Ammon's horn (tissue), 1 donor: ENCODE data around the gene NES.

Experiments
- DNase-seq: peaks from one replicate; pipeline ENCODE4 v3.0.0-alpha.2; 2016; ENCODE audit warnings: low spot score

The NES gene

GRCh38 chr1:156680056-156680455, 2.8 kb upstream of the NES start:
- no peak for DNase-seq

- DNase-seq = peak; percentile 89
Measured at GRCh38 chr1:156677616-156678596, 699 bp upstream of the NES start.

DNA sequence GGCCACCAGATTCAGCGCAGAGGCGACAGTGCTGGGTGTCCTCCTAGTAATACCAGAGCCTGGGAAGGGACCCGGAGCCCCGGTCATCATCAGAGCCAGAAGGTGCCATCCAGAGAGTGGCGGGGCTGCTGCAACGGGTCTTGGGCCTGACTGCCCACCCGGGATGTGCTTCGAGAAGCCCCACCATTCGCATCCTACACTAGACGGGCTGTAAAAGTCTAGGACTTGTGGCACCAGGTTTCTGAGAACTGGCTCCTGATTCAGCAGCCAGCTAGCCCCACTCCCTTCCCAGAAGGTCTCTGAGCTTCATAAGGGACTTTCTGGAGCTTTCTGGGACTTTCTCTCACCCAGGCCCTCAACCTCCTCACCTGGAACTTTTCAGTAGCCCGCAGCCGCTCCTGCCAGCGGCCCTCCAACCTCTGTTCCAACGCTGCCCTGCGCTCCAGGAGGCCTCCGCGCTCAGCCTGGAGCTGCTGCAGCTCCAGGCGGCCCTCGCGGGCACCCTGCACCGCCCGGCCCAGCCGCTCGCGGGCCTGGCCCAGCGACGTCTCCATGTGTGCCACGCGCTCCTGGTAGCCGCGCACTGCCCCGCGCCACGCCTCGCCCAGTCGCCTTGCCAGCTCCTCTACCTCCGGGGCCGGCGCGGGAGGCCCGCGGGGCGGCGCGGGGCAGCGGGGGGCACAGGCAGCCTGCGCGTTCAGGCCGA, 940 bp downstream of the NES start:
- DNase-seq = no peak

- DNase-seq = no peak
Measured at GRCh38 chr1:156675210-156676113, 1.7 kb downstream of the NES start.

- peak; percentile 73 for DNase-seq
Measured at GRCh38 chr1:156673387-156674121, 3.7 kb downstream of the NES start.

DNA sequence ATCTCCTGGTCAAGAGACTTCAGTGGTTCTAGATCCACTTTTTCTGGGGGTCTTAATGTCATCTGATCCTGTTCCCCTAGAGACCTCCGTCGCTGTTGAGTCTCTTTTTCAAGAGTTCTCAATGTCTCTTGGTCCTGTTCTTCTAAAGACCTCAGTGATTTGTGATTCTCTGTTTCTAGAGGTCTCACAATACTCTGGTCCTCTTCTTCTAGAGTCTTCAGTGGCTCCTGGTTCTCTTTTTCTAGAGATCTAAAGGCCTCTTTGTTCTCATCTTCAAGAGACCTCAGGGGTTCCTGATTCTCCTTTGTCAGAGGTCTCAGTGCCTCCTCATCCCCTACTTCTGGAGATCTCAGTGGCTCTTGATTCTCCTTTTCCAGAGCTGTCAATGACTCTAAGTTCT, 5.4 kb downstream of the NES start:
- DNase-seq = no peak

GRCh38 chr1:156670791-156671190, 6.4 kb downstream of the NES start:
- DNase-seq = no peak

- DNase-seq = no peak
Measured at GRCh38 chr1:156670359-156670758, 6.8 kb downstream of the NES start.

DNA sequence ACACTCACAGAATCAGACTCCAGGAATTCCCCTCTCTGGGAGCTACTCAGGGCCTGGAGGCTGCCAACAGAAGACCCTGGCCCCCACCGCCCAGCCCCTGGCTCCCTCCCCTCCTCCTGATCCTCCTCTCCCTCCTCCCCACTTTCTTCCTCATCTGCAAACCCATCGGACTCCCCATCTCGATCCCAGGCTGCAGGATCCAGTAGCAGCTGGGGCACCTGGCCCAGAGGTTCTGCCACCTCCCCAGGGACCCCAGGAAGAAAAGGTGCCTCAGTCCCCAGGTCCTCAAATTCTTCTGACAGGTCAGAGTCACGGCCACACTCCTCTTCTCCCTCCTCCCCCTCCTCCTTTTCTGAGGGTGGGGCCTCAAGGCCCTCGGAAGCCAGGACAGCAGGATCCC, 7.4 kb downstream of the NES start:
- DNase-seq = no peak

- no peak for DNase-seq
Measured at GRCh38 chr1:156668801-156669637, 8.2 kb downstream of the NES start.

GRCh38 chr1:156667968-156668709, 9.1 kb downstream of the NES start:
- DNase-seq = no peak

- no peak for DNase-seq
Measured at GRCh38 chr1:156667610-156667967, 9.6 kb downstream of the NES start.

DNA sequence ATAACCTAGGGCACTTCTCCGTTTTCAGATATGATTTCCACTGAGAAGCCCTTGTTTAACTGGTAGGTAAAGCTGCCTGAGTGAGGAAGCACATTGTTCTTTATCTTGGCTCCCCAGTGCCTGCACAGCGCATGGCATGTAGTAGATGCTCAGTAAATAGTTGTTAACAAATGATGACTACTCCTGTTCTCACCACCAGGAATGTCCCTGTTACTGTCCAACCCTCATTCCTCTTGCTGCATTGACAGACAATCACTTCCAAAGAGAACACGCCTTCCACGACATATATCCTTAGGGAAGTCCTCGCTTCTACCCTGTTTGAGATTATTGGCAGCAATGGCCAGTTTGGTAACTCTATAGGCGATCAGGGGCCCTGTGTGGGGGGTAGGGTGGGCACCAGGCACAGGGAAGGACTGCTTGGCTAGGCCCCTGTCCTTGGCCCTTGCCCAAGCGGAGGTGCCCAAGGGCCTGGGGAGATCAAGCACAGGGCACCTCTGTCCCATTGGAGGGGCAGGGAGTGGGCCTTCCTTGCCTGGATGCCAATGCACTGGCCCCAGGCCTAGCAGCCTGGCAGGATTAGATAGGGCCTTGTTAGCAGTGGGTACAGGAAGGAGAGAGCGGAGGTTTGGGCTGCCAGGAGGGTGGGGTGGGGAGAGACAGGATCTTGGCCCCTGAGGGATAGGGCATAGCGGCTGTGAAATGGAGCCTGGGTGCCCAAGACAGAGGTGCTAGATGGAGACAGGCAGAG, 10.2 kb downstream of the NES start:
- no peak for DNase-seq

GRCh38 chr1:156665539-156665938, 11.7 kb downstream of the NES start:
- DNase-seq = no peak

DNA sequence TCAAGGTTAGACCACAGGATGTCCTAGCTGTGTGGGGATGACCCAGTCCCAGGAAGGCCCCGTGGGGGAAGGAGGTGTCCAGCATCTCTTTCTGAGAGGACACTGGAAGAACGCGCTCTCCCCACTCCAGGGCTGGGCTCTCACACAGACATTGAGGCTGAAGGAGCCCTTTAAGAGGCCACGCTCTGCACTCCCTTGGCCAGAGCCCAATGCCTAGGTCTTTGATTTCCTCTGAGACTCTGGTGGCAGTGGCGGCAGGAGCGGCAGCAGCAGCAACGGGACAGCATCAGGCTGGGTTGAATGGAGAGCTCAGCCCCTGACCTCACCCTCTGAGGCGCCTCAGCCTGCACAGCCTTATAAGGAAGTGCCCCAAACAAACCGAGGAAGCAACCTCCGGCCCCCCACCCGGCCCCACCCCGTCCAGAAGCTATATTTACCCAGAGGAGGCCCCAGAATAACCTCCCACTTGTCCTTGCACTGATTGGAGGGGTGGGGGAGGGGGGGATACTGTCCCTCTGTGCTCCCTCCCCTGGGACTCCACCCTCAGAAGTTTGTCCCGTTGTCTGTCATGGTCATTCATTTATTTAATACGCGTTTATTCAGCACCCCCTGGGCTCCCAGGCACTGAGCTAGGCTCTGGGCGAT, 12.3 kb downstream of the NES start:
- no peak for DNase-seq

GRCh38 chr1:156664046-156664766, 13.0 kb downstream of the NES start:
- no peak for DNase-seq

- no peak for DNase-seq
Measured at GRCh38 chr1:156663178-156663577, 14.0 kb downstream of the NES start.

- DNase-seq = no peak
Measured at GRCh38 chr1:156662800-156663055, 14.5 kb downstream of the NES start.
